ENCODE data around the gene DYNLT1. TPM values are rescaled to one million over a fixed set of nuclear protein-coding genes. Genes with fewer than 3 reads are reported as not detected.

The DYNLT1 gene
- total RNA-seq, 1 experiment from 2014 or later: 105 TPM

GRCh38 chr6:158630938-158631616, 13.5 kb downstream of the DYNLT1 start:
- Histone ChIP-seq H3K27ac (peak overlapping the region; percentile 5; the same call in 1 of the 2 replicates), H4K20me1 (ENCODE audit: insufficient read depth) (peaks cover 14% of the 10 kb centered on the region), H3K9me2 (ENCODE audit: insufficient read depth) (no peaks in the 10 kb centered on the region), H2AFZ (no peak overlapping the region), H3K36me3 (ENCODE audit: low read depth) (peaks cover 26% of the 10 kb centered on the region), H3K4me1 (replicated peaks; ENCODE audit: insufficient read depth) (no peaks in the 10 kb centered on the region), H3F3A (ENCODE audit: insufficient read depth, low read depth) (peaks cover 53% of the 10 kb centered on the region; the same call in 1 of the 2 replicates), H3K79me2 (ENCODE audit: low read depth) (0 out of 2 replicates have a peak, but pooled peaks cover 3% of the 10 kb centered on the region), H3K4me3 (no peak overlapping the region), H3K9me3 (ENCODE audit: insufficient read depth, low read depth) (no peaks in the 10 kb centered on the region), H3K4me2 (no peak overlapping the region), H3K27me3 (ENCODE audit: insufficient read depth, low read depth) (no peaks in the 10 kb centered on the region)
- ChIA-PET POLR2A (ENCODE audit: unreplicated experiment) (no interaction called here), CTCF (no interaction called here)
- intact Hi-C loops (cut with micrococcal nuclease; ENCODE audit: unreplicated experiment): loop anchor here (2.0 kb wide), 1 partner anchor 60 kb away; no protein-coding TSS in a partner anchor
- TF ChIP-seq CTCF (conservative IDR thresholded peaks at IDR 0.05) (no peak), EZH2 (IDR thresholded peaks at IDR 0.05; ENCODE audit: low read depth) (no peak)
- DNase-seq: no peak
- no TSS peak for BruUV-seq (replicated peaks)

GRCh38 chr6:158629367-158630221, 14.9 kb downstream of the DYNLT1 start:
- no peak for DNase-seq
- TF ChIP-seq EZH2 (IDR thresholded peaks at IDR 0.05; ENCODE audit: low read depth): no peak
- TF ChIP-seq CTCF (conservative IDR thresholded peaks at IDR 0.05): 0 out of 2 replicates have a peak, but pooled peaks have one; percentile 21
- H3F3A ChIP-seq (ENCODE audit: insufficient read depth, low read depth): peaks cover 41% of the 10 kb centered on the region; the same call in 1 of the 2 replicates
- no TSS peak for BruUV-seq (replicated peaks)
- ChIA-PET CTCF (no interaction called here), POLR2A (ENCODE audit: unreplicated experiment) (no interaction called here)
- H3K79me2 ChIP-seq (ENCODE audit: low read depth): 0 out of 2 replicates have a peak, but pooled peaks cover 3% of the 10 kb centered on the region
- no peak overlapping the region for H3K27ac ChIP-seq
- H3K36me3 ChIP-seq (ENCODE audit: low read depth): peaks cover 14% of the 10 kb centered on the region
- H2AFZ ChIP-seq: no peak overlapping the region
- H3K4me3 ChIP-seq: no peak overlapping the region
- no peaks in the 10 kb centered on the region for H3K9me2 ChIP-seq (ENCODE audit: insufficient read depth)
- no peaks in the 10 kb centered on the region for H3K9me3 ChIP-seq (ENCODE audit: insufficient read depth, low read depth)
- intact Hi-C loops (cut with micrococcal nuclease; ENCODE audit: unreplicated experiment): loop anchor here (2.0 kb wide), 1 partner anchor 61 kb away; no protein-coding TSS in a partner anchor
- H3K27me3 ChIP-seq (ENCODE audit: insufficient read depth, low read depth): no peaks in the 10 kb centered on the region
- no peaks in the 10 kb centered on the region for H3K4me1 ChIP-seq (replicated peaks; ENCODE audit: insufficient read depth)
- H3K4me2 ChIP-seq: no peak overlapping the region
- H4K20me1 ChIP-seq (ENCODE audit: insufficient read depth): peaks cover 2% of the 10 kb centered on the region; the same call in 1 of the 2 replicates

GRCh38 chr6:158628542-158628941, 16.0 kb downstream of the DYNLT1 start:
- CTCF ChIA-PET: no interaction called here

More at GRCh38 chr6:158628542-158628941, 16.0 kb downstream of the DYNLT1 start:
- Histone ChIP-seq H4K20me1 (ENCODE audit: insufficient read depth) (no peaks in the 10 kb centered on the region), H3K4me3 (no peak overlapping the region), H3K79me2 (ENCODE audit: low read depth) (0 out of 2 replicates have a peak, but pooled peaks cover 1% of the 10 kb centered on the region), H3K36me3 (ENCODE audit: low read depth) (0 out of 2 replicates have a peak, but pooled peaks cover 4% of the 10 kb centered on the region), H3K9me3 (ENCODE audit: insufficient read depth, low read depth) (no peaks in the 10 kb centered on the region), H3K4me2 (no peak overlapping the region), H3K9me2 (ENCODE audit: insufficient read depth) (no peaks in the 10 kb centered on the region), H3K4me1 (replicated peaks; ENCODE audit: insufficient read depth) (no peaks in the 10 kb centered on the region), H3F3A (ENCODE audit: insufficient read depth, low read depth) (peaks cover 31% of the 10 kb centered on the region; the same call in 1 of the 2 replicates), H3K27ac (no peak overlapping the region), H3K27me3 (ENCODE audit: insufficient read depth, low read depth) (no peaks in the 10 kb centered on the region), H2AFZ (no peak overlapping the region)
- no TSS peak for BruUV-seq (replicated peaks)
- intact Hi-C loops (cut with micrococcal nuclease; ENCODE audit: unreplicated experiment): no loop called here
- no peak for DNase-seq
- no peak for TF ChIP-seq CTCF (conservative IDR thresholded peaks at IDR 0.05)
- no peak for TF ChIP-seq EZH2 (IDR thresholded peaks at IDR 0.05; ENCODE audit: low read depth)
- POLR2A ChIA-PET (ENCODE audit: unreplicated experiment): no interaction called here

Data from PC-9 (cell line).